ENCODE results near the gene FNIP1. TPM values are rescaled to one million over a fixed set of nuclear protein-coding genes. Genes with fewer than 3 reads are reported as not detected.

FNIP1 gene
- total and polyA plus RNA-seq, 9 of the 15 experiments (the other 6 are each of a cell fraction or from before 2014, with no cell fraction given): 5.0 to 32.8 (median 18.4) TPM

DNA sequence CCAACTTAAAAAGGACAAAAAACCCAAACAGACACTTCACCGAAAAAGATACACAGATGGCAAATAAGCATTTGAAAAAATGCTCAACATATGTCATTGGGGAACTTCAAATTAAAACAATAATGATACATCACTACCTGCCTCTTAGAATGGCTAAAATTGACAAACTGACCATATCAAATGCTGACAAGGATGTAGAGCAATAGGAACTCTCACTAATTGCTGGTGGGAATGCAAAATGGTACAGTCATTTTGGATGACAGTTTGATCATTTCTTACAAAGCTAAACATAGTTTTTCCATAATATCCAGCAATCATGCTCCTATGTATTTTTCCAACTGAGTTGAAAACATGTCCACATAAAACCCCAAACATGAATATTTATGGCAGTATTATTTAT lies 102.9 kb downstream of the FNIP1 start:
- Histone ChIP-seq H2AFZ (ENCODE audit: low read depth, low read length) (no peak overlapping the region), H3K9me3 (replicated peaks; ENCODE audit: control insufficient read depth, insufficient read depth, low read depth, low read length) (no peaks in the 10 kb centered on the region; the same call in 1 of the 2 replicates), H3K27ac (ENCODE audit: extremely low read depth, low read depth, low read length) (no peak overlapping the region), H3K36me3 (ENCODE audit: control insufficient read depth, insufficient read depth, low read length) (peaks cover 70% of the 10 kb centered on the region), H3K4me1 (replicated peaks in 1 of 2; ENCODE audit: control insufficient read depth in 2 of 2, insufficient read depth in 2 of 2, low read length in 2 of 2) (no peaks in the 10 kb centered on the region), H3K79me2 (ENCODE audit: control insufficient read depth, insufficient read depth, low read length) (0 out of 3 replicates have a peak, but pooled peaks cover 3% of the 10 kb centered on the region), H3K9me1 (ENCODE audit: control insufficient read depth, insufficient read depth, low read length) (no peaks in the 10 kb centered on the region), H3K4me3 (no peak overlapping the region), H3K27me3 (ENCODE audit: control insufficient read depth in 2 of 2, insufficient read depth in 2 of 2, low read length in 2 of 2) (no peaks in the 10 kb centered on the region), H3K4me2 (ENCODE audit: insufficient read depth, low read length) (no peak overlapping the region), H3K9ac (ENCODE audit: insufficient read depth in 1 of 2, low read depth in 2 of 2, low read length in 2 of 2) (no peak overlapping the region), H4K20me1 (replicated peaks; ENCODE audit: control insufficient read depth, insufficient read depth, low read length) (no peaks in the 10 kb centered on the region)
- intact Hi-C loops (cut with micrococcal nuclease): no loop called here
- in situ Hi-C loops (cut with MboI): no loop called here
- 89% methylated on average over 1 of the region's 1 CpG for WGBS (ENCODE audit: insufficient coverage, low coverage, missing lambda C conversion rate)
- ChIA-PET POLR2A (interaction anchor here (0.9 kb wide), 1 partner anchor 14 kb away, joined by 4 read pairs; no protein-coding TSS in a partner anchor), CTCF (ENCODE audit: low intra/inter-chr PET ratio) (no interaction called here)
- no peak for TF ChIP-seq MCM5 (IDR thresholded peaks at IDR 0.05; ENCODE audit: low read depth)
- peak; percentile 64 for TF ChIP-seq RBM25 (IDR thresholded peaks at IDR 0.05; ENCODE audit: low read depth, low read length, severe bottlenecking)
- peak; percentile 53 for TF ChIP-seq ZFP36 (IDR thresholded peaks at IDR 0.05; ENCODE audit: low read depth, low read length, partially characterized antibody)
- TF ChIP-seq, protein P1, sequence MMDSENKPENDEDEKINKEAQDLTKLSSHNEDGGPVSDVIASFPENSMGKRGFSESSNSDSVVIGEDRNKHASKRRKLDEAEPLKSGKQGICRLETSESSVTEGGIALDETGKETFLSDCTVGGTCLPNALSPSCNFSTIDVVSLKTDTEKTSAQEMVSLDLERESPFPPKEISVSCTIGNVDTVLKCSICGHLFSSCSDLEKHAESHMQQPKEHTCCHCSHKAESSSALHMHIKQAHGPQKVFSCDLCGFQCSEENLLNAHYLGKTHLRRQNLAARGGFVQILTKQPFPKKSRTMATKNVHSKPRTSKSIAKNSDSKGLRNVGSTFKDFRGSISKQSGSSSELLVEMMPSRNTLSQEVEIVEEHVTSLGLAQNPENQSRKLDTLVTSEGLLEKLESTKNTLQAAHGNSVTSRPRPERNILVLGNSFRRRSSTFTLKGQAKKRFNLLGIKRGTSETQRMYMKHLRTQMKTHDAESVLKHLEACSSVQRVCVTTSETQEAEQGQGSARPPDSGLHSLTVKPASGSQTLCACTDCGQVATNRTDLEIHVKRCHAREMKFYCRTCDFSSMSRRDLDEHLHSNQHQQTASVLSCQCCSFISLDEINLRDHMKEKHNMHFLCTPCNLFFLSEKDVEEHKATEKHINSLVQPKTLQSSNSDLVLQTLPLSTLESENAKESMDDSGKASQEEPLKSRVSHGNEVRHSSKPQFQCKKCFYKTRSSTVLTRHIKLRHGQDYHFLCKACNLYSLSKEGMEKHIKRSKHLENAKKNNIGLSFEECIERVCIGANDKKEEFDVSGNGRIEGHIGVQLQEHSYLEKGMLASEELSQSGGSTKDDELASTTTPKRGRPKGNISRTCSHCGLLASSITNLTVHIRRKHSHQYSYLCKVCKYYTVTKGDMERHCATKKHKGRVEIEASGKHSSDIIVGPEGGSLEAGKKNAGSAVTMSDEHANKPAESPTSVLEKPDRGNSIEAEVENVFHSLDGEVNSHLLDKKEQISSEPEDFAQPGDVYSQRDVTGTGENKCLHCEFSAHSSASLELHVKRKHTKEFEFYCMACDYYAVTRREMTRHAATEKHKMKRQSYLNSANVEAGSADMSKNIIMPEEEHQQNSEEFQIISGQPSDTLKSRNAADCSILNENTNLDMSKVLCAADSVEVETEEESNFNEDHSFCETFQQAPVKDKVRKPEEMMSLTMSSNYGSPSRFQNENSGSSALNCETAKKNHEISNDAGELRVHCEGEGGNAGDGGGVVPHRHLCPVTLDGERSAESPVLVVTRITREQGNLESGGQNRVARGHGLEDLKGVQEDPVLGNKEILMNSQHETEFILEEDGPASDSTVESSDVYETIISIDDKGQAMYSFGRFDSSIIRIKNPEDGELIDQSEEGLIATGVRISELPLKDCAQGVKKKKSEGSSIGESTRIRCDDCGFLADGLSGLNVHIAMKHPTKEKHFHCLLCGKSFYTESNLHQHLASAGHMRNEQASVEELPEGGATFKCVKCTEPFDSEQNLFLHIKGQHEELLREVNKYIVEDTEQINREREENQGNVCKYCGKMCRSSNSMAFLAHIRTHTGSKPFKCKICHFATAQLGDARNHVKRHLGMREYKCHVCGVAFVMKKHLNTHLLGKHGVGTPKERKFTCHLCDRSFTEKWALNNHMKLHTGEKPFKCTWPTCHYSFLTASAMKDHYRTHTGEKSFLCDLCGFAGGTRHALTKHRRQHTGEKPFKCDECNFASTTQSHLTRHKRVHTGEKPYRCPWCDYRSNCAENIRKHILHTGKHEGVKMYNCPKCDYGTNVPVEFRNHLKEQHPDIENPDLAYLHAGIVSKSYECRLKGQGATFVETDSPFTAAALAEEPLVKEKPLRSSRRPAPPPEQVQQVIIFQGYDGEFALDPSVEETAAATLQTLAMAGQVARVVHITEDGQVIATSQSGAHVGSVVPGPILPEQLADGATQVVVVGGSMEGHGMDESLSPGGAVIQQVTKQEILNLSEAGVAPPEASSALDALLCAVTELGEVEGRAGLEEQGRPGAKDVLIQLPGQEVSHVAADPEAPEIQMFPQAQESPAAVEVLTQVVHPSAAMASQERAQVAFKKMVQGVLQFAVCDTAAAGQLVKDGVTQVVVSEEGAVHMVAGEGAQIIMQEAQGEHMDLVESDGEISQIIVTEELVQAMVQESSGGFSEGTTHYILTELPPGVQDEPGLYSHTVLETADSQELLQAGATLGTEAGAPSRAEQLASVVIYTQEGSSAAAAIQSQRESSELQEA (IDR thresholded peaks at IDR 0.05; ENCODE audit: low read depth): 0 out of 2 replicates have a peak, but pooled peaks have one; percentile 24
- no TSS peak for BruUV-seq (replicated peaks)
- FAIRE-seq (no peak), ATAC-seq (no peak), DNase-seq (ENCODE audit: extremely low read depth in 1 of 4, low spot score in 3 of 4) (no peak)

All from K562 (cell line).